Left ventricle myocardium inferior (tissue), 1 donor: Measurements from ENCODE around the gene GFRA4. TPM values are rescaled to one million over a fixed set of nuclear protein-coding genes. Genes with fewer than 3 reads are reported as not detected.
A peak's percentile ranks its signal among the peaks of the same experiment; 100 is the strongest.

Source experiments
- DNase-seq: peaks from one replicate; pipeline ENCODE4 v3.0.0-alpha.2; 2020
- H3K27ac ChIP-seq: fragments of 200-600 bp; replicated peaks from 2 replicates; pipeline ENCODE4 v1.8.0; 2021
- H3K27me3 ChIP-seq: fragments of 200-600 bp; 2 replicates; pipeline ENCODE4 v1.8.0; 2021; ENCODE audit warnings: low read depth
- H3K36me3 ChIP-seq: fragments of 200-600 bp; 2 replicates; pipeline ENCODE4 v1.8.0; 2021
- H3K4me1 ChIP-seq: fragments of 200-600 bp; 2 replicates; pipeline ENCODE4 v1.8.0; 2021
- H3K4me3 ChIP-seq: fragments of 200-600 bp; 2 replicates; pipeline ENCODE4 v1.8.0; 2021; ENCODE audit warnings: mild to moderate bottlenecking, moderate library complexity
- H3K9me3 ChIP-seq: fragments of 200-600 bp; replicated peaks from 2 replicates; pipeline ENCODE4 v1.8.0; 2021
- intact Hi-C: fragments of 100-400 bp; cut with micrococcal nuclease; formaldehyde crosslinking; loops from one replicate; pipeline ENCODE4 v1.11.0; 2022
- total RNA-seq: library from RNA; stranded (reverse); fragmentation: NEBNext Ultra II Directional; extraction: Animal tissue kit (Norgen Biotek cat#: 25700); gene quantifications from one replicate; pipeline ENCODE4 v1.2.1, GENCODE V29; 2021
- TF ChIP-seq, protein P1 (sequence below): fragments of 200-600 bp; IDR thresholded peaks from 2 replicates; pipeline ENCODE4 v1.8.0; 2021; ENCODE audit warnings: antibody characterized with exemption, mild to moderate bottlenecking, borderline replicate concordance
- donor health status: DM: no; HTN: yes; CAD: no; lungs with severe emphysema.

Gene GFRA4
- total RNA-seq, 1 donor from 2014 or later, result not detected

DNA sequence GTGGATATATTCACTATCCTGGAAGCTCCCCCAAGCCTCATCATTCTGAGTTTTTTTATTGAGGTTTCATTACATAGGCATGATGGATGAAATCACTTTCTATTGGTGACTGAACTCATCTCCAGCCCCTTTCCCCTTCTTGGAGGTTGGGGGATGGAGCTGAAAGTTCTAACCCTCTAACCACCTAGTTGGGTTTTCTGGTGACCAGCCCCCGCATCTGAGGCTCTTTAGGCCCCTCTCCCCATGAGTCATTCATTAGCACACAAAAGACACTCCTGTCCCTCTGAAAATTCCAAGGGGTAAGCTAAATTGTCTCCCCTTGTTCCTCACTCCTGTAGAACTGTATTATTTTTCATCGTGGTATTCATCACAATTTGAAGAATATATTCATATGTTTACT lies 33.3 kb downstream of the GFRA4 start:
- Histone ChIP-seq H3K27ac (peak overlapping the region; percentile 57), H3K36me3 (peaks cover 31% of the 10 kb centered on the region), H3K4me3 (no peak overlapping the region), H3K4me1 (no peaks in the 10 kb centered on the region), H3K27me3 (no peaks in the 10 kb centered on the region), H3K9me3 (no peaks in the 10 kb centered on the region)
- intact Hi-C loops, result no loop called here
- no peak for DNase-seq
- TF ChIP-seq, protein P1, sequence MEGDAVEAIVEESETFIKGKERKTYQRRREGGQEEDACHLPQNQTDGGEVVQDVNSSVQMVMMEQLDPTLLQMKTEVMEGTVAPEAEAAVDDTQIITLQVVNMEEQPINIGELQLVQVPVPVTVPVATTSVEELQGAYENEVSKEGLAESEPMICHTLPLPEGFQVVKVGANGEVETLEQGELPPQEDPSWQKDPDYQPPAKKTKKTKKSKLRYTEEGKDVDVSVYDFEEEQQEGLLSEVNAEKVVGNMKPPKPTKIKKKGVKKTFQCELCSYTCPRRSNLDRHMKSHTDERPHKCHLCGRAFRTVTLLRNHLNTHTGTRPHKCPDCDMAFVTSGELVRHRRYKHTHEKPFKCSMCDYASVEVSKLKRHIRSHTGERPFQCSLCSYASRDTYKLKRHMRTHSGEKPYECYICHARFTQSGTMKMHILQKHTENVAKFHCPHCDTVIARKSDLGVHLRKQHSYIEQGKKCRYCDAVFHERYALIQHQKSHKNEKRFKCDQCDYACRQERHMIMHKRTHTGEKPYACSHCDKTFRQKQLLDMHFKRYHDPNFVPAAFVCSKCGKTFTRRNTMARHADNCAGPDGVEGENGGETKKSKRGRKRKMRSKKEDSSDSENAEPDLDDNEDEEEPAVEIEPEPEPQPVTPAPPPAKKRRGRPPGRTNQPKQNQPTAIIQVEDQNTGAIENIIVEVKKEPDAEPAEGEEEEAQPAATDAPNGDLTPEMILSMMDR, result no peak

DNA sequence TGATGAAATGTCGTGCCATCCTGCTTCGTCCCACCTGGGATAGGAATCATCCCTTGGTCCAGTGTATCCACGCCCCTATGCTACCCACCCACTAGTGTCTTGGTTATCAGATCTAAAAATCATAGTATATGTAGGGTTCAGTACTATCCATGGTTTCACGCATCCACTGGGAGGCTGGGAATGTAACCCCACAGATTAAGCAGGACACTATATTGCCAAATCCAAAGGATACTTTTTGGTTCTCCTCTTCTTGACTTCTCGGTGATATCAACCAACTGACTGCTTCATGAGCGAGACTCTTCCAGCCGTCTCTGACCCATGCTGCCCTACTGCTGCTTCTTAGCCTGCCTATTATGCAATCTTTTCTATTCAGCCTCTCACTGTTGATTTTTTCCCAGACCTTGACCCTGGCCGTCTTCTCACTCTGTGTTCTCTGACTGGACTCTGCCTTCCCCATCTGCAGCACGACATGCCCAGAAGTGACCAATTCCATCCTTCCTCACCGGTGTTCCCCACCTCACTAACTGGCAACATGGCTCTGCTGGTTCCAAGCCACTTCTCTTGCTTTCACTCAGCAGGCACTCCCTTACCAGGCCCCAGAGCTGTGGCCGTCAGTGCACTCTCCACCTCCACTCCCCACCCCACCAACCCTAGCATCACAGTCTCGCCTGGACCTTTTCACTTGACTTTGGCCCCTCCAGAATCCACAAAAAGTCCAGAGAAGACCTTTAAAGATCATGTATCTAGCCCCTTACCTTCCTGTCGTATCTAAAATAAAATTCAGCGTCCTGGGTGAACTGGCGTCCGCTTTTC lies 34.5 kb downstream of the GFRA4 start:
- TF ChIP-seq, protein P1, result no peak
- Histone ChIP-seq H3K4me3 (no peak overlapping the region), H3K9me3 (no peaks in the 10 kb centered on the region), H3K27me3 (no peaks in the 10 kb centered on the region), H3K27ac (no peak overlapping the region), H3K36me3 (peaks cover 31% of the 10 kb centered on the region), H3K4me1 (no peaks in the 10 kb centered on the region)
- no peak for DNase-seq
- intact Hi-C loops, result no loop called here

DNA sequence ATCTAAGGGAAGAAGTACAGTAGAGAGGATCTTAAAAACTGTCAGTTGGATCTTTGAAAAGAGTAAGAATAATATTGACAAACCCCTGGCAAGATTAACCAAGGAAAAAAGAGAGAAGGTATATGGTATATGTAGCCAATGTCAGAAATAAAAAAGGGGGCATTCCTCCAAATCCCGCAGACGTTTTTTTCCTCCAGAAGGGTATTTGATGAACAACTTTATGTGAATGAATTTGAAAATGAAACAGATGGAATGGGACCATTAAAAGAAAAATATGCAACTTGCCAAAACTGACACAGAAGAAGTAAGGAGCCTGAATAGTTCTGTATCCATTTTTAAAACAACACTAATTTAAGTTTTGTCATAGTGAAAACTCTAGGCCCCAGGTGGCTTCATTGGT lies 35.7 kb downstream of the GFRA4 start:
- peaks cover 31% of the 10 kb centered on the region for H3K36me3 ChIP-seq
- intact Hi-C loops, result no loop called here
- no peaks in the 10 kb centered on the region for H3K27me3 ChIP-seq
- no peak overlapping the region for H3K27ac ChIP-seq
- TF ChIP-seq, protein P1, result no peak
- H3K9me3 ChIP-seq, result no peaks in the 10 kb centered on the region
- H3K4me3 ChIP-seq, result no peak overlapping the region
- no peaks in the 10 kb centered on the region for H3K4me1 ChIP-seq
- no peak for DNase-seq

DNA sequence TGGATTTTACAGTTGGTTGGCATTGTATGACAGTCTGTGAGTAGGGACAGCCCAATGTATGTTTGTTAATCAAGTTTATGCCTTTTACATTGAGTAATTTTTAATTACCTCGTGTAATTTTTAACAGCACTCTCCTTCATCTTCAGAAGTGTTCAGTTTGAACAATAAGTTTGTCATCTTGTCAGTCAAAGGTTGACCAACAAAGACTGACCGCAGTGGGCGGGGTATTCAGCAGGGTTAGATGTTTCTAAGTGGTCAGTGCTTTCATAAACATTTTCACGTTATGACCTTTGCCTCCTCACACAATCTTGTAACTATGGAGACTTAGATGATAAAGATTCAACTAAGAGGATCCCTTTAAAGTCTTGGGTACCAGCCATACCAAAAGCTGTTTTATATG lies 40.8 kb downstream of the GFRA4 start:
- Histone ChIP-seq H3K9me3 (no peaks in the 10 kb centered on the region), H3K36me3 (peaks cover 20% of the 10 kb centered on the region), H3K4me3 (no peak overlapping the region), H3K27ac (no peak overlapping the region), H3K4me1 (no peaks in the 10 kb centered on the region), H3K27me3 (no peaks in the 10 kb centered on the region)
- intact Hi-C loops, result no loop called here
- no peak for DNase-seq
- TF ChIP-seq, protein P1, result no peak

DNA sequence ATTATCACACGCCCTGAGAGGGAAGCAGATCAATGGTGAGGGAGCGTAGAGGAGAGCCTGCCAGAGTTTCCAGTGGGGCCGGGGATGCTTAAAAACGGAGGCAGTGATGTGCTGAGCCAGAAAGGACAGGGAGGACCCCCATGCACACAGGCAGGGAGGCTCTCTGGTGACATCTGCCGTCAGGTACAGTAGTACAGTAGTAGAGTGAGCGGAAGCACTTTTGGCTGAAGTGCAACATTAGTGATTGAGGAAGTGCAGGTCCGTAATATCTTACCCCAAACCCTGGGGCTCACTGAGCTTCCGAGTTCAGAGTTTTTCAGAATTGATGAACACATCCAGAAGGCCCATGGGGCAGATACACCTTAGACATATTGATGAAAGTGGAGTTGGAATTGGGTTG lies 42.1 kb downstream of the GFRA4 start:
- Histone ChIP-seq H3K27me3 (no peaks in the 10 kb centered on the region), H3K36me3 (peaks cover 15% of the 10 kb centered on the region), H3K4me1 (peaks cover 4% of the 10 kb centered on the region), H3K27ac (no peak overlapping the region), H3K9me3 (no peaks in the 10 kb centered on the region), H3K4me3 (no peak overlapping the region)
- intact Hi-C loops, result no loop called here
- no peak for DNase-seq
- TF ChIP-seq, protein P1, result no peak
